ENCODE results near the gene HRH2. TPM values are rescaled to one million over a fixed set of nuclear protein-coding genes. Genes with fewer than 3 reads are reported as not detected.

The HRH2 gene
- total RNA-seq, 4 donors from 2014 or later, result 0.44 to 2.3 (median 1.4) TPM

DNA sequence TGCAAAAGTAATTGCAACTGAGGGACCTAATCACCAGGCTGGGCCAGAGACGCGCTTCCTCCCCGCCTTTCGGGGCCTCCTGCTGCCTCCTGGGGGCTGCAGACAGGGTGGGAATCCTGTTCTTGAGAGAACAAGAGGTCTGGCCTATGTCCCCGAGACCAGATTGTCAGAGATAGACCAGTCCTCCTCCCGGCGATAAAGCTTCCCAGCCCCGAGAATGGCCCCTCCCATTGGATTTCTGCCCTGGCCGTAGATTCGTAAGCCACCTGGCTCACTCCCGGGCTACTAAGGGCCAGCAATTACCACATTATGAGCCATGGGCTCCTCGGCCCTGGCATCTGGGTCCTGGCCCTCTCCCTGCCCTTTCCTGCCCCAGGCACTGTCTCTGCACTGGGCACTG is 70.4 kb downstream of the HRH2 start:
- no peak overlapping the region for H3K4me3 ChIP-seq (replicated peaks in 1 of 3)
- H3K9me3 ChIP-seq, result no peaks in the 10 kb centered on the region
- intact Hi-C loops (cut with DNase I), result no loop called here
- H3K27ac ChIP-seq, result no peak overlapping the region
- H3K4me1 ChIP-seq, result no peaks in the 10 kb centered on the region
- TF ChIP-seq, protein P1, sequence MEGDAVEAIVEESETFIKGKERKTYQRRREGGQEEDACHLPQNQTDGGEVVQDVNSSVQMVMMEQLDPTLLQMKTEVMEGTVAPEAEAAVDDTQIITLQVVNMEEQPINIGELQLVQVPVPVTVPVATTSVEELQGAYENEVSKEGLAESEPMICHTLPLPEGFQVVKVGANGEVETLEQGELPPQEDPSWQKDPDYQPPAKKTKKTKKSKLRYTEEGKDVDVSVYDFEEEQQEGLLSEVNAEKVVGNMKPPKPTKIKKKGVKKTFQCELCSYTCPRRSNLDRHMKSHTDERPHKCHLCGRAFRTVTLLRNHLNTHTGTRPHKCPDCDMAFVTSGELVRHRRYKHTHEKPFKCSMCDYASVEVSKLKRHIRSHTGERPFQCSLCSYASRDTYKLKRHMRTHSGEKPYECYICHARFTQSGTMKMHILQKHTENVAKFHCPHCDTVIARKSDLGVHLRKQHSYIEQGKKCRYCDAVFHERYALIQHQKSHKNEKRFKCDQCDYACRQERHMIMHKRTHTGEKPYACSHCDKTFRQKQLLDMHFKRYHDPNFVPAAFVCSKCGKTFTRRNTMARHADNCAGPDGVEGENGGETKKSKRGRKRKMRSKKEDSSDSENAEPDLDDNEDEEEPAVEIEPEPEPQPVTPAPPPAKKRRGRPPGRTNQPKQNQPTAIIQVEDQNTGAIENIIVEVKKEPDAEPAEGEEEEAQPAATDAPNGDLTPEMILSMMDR (IDR thresholded peaks at IDR 0.05), result no peak
- TF ChIP-seq POLR2A (IDR thresholded peaks at IDR 0.05), result no peak
- 40 to 77% methylated on average over 2 to 12 of the region's 12 CpGs for WGBS, 2 donors
- no peak for DNase-seq
- no peaks in the 10 kb centered on the region for H3K27me3 ChIP-seq
- H3K36me3 ChIP-seq, result no peaks in the 10 kb centered on the region

DNA sequence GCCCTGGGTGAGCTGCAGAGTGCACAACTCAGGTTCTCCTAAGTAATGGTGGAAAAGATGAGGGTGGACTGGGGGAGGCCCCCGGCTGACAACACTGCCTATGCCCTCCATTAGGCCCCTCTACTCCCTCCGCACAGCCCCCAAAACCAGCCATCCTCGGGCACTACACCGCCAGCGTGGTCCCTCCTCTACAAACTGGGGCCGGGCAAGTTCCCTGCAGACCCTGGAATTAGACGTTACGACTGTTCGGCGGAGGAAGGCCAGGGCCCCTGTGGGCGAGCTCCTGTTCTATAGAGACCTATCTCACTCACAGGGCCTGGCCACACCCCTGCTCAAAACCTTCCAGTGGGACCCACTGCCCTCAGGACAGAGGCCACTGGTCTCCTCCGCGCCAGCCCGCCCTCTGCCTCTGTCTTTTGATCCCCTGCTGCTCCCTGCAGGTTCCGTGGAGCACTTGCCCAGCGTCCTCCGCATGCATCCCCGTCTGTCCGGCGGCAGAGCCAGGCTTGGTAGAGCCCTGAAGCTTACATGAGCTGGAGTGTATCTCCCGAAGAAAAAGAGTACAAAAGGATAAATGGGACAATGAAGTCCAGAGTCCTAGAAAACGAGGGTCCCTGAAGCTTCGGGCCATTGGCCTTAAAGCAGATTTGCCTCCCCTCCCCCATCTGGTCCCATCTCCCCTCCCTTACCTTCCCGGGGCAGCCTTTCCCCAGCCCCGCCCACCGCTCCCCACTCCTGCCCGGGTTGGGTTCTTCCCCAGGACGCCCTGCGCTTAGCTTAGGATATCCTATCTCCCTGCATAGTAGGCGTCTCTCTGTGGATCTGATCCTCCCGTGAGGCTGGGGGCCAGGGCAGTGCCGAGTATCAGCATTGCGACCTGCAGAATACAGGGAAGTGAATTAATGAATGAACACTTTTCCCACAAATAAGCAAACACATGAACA is 71.3 kb downstream of the HRH2 start:
- no peak overlapping the region for H3K4me3 ChIP-seq (replicated peaks in 1 of 3)
- 12 to 18% methylated on average over 28 to 29 of the region's 33 CpGs for WGBS, 2 donors
- TF ChIP-seq POLR2A (IDR thresholded peaks at IDR 0.05), result no peak
- TF ChIP-seq, protein P1 (IDR thresholded peaks at IDR 0.05), result no peak
- no peak overlapping the region for H3K27ac ChIP-seq
- peak in 1 of 2 donors; percentile 6 for DNase-seq
- no peaks in the 10 kb centered on the region for H3K4me1 ChIP-seq
- intact Hi-C loops (cut with DNase I), result no loop called here
- no peaks in the 10 kb centered on the region for H3K27me3 ChIP-seq
- no peaks in the 10 kb centered on the region for H3K36me3 ChIP-seq
- no peaks in the 10 kb centered on the region for H3K9me3 ChIP-seq

DNA sequence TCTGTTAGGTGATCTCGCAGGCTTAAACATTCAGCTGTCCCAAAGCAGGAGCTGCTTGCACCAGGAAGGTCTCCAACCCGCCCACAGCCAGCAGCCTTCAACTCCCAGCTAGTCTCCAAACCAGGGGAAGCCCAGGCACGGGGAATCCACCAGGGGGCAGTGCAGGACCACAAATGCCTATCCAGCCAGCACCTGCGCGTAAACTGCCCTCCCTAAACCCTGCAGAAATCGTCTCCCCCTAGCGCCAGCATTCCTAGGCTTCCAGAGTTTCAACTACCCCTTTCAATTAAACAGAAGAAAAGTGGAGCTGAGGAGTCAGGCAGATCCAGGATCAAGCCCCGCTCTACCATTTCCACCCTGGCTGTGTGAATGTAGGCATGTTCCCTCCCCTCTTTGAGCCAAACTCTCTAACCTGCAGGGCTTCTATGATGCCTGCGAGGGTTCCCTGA is 72.0 kb downstream of the HRH2 start:
- Histone ChIP-seq H3K4me3 (replicated peaks in 1 of 3) (no peak overlapping the region), H3K27ac (no peak overlapping the region), H3K4me1 (no peaks in the 10 kb centered on the region), H3K9me3 (no peaks in the 10 kb centered on the region), H3K27me3 (no peaks in the 10 kb centered on the region), H3K36me3 (no peaks in the 10 kb centered on the region)
- TF ChIP-seq, protein P1 (IDR thresholded peaks at IDR 0.05), result peak; percentile 71 to 98 (median 92)
- no peak for TF ChIP-seq POLR2A (IDR thresholded peaks at IDR 0.05)
- DNase-seq, result peak; percentile 92 to 95
- WGBS, 2 donors, result 7 to 10% methylated on average over 9 of the region's 9 CpGs
- intact Hi-C loops (cut with DNase I), result no loop called here

DNA sequence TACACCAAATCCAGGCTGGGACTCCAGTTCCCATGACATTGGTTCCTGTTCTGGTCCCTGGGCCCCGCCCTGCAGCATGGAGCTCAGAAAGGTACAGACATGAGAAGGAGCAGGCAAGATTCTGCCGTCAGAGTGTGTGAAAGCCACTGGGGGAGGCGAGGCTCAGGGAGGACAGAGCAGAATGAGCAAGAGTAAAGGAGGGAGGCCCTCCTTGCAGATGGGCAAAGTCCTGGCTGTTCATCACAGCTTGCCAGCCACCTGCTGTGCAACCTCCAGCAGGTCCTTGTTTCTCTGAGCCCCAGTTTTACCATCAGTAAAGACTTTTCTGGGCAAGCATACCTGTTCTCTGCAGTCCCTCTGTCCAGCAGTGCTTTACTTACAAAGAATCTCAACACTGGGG is 73.3 kb downstream of the HRH2 start:
- no peak overlapping the region for H3K4me3 ChIP-seq (replicated peaks in 1 of 3)
- H3K27me3 ChIP-seq, result no peaks in the 10 kb centered on the region
- no peaks in the 10 kb centered on the region for H3K9me3 ChIP-seq
- intact Hi-C loops (cut with DNase I), result no loop called here
- no peaks in the 10 kb centered on the region for H3K36me3 ChIP-seq
- no peak for TF ChIP-seq POLR2A (IDR thresholded peaks at IDR 0.05)
- TF ChIP-seq, protein P1 (IDR thresholded peaks at IDR 0.05), result no peak
- H3K4me1 ChIP-seq, result no peaks in the 10 kb centered on the region
- H3K27ac ChIP-seq, result no peak overlapping the region
- 65 to 73% methylated on average over 3 of the region's 3 CpGs for WGBS, 2 donors
- no peak for DNase-seq
